NCI-H2107 treated with DMSO at 0.1 percent for 48 hours (cell line): Measurements from ENCODE around the gene ELF3.
"Not testable (repeated sequence)": the region's sequence is repeated elsewhere in the genome, so short reads cannot be mapped to it uniquely, and the experiment has no call there.

ENCODE experiments used
- DNase-seq: peaks from one replicate; lab custom pipeline; 2025; ENCODE audit not compliant: unreplicated experiment; lab: John Stamatoyannopoulos, UW

Gene ELF3

DNA sequence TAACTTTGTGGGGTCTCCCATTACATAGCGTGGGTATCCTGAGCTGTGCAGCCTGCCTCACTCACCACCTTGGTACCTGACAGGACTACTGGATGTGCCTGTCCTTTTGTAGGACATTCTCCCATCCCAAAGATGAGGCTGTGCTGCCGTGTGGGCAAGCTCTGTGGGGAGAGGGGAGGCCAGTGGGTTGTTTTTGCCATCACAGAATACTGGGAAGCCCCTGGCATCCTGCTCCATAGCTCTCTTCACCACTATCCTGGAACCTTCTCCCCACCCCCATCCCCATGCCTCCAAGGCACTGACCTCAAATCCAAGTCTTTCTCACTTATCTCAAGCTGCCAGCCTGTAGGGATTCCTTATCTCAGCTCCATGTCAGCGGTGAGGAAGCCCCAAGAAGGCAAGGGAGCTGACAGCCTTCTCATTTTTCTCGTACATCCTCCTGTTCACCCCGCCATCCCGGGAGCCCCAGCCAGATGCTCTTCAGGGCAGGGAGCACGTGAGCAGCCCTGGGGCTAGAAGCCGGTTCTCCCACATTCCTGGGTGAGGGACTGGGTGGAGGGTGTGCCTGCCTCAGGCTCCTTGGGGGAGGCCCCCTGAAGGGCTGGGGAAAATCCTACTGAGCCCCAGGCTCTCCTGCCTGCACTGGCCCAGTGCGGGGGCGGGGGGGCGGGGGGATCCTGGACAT is 2.4 kb upstream of the ELF3 start:
- peak; percentile 51 for DNase-seq

DNA sequence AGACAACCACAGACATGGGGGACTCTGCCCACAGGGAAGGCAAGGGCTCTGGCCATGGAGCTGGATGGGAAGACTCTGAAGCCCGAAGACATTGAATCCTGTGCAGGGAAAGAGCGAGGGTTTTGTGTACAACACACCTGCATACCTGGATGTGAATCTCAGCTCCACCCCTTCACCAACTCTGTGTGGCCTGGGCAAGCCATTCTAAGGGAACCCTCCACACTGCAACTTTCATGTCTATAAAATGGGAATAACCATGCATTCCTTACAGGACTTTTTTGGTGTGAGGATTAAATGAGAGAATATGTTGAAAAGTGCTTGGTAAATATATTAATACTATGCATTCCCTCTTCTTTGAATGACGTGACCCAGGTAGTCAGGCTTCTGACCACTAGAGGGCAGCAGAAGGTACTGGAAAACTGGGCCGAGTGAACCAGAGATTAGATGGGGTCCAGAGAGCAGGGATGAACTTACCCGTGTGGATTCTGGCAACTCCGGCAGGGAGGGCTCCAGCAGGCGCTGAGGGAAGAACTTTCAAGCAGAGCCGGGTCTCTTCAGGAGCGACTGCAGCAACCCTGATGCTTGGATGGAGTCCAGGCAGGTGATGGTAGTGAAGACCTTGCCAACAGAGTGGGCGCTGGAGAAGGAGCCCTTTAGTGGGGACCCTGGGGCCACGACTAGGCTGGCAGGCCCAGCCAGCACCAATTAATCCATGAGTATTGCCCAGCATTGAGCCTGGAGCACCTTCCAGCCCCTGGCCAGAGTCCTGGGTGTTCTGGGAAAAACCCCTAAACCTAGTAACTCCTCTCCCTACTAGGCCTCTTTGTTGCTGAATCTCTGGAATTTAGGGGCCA is 834 bp upstream of the ELF3 start:
- DNase-seq = peak; percentile 95

DNA sequence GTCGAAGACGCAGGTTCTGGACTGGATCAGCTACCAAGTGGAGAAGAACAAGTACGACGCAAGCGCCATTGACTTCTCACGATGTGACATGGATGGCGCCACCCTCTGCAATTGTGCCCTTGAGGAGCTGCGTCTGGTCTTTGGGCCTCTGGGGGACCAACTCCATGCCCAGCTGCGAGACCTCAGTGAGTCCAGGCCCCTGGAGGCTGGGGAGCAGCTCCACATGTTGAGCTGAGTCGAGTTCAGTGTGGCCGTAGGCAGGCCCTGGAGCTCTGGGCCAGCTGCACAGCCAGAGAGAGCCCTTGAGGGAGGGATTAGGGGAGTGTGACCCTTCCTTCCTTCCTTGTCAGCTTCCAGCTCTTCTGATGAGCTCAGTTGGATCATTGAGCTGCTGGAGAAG is 1.6 kb downstream of the ELF3 start:
- DNase-seq = no peak

DNA sequence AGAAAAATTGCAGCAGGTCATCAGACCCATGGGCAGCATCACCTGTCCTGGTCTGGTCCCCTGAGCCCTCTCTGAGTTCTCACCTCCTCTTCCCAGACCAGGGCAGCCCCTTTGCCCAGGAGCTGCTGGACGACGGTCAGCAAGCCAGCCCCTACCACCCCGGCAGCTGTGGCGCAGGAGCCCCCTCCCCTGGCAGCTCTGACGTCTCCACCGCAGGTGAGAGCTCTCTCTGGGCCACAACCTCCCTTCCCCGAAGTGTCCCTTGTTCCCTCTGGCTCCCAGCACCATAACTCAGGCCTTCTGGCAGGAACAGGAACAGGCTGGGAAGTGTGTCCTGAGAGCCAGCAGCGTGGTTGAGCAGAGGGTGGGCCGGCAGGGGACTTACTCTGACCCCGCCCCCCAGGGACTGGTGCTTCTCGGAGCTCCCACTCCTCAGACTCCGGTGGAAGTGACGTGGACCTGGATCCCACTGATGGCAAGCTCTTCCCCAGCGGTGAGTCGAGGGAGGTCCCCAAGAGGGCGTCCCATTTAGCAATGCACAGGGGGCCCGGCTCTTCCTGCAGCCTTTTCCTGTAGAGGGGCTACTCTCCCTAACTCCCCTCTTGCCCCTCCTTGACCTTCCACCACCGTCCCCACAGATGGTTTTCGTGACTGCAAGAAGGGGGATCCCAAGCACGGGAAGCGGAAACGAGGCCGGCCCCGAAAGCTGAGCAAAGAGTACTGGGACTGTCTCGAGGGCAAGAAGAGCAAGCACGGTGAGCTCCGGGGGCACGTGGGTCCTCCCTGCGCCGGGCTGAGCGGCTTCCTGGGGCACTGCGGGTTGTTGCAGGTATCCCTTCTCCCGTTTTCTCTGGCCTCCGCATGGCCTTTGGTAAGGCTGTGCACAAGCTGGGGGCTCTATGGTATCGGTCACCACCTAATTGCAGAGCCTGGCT is 2.4 kb downstream of the ELF3 start:
- no peak for DNase-seq

DNA sequence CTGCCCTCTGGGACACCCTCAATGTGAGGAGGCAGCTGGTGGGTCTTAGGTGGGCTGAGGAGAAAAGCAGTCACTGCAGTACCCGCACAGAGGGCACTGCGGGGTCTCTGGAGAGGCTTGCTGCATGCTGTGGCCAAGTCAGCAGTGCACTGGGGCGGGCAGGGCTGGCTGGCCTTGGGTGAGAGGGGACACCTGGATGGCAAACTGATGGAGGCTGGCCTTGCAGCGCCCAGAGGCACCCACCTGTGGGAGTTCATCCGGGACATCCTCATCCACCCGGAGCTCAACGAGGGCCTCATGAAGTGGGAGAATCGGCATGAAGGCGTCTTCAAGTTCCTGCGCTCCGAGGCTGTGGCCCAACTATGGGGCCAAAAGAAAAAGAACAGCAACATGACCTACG is 3.2 kb downstream of the ELF3 start:
- no peak for DNase-seq

DNA sequence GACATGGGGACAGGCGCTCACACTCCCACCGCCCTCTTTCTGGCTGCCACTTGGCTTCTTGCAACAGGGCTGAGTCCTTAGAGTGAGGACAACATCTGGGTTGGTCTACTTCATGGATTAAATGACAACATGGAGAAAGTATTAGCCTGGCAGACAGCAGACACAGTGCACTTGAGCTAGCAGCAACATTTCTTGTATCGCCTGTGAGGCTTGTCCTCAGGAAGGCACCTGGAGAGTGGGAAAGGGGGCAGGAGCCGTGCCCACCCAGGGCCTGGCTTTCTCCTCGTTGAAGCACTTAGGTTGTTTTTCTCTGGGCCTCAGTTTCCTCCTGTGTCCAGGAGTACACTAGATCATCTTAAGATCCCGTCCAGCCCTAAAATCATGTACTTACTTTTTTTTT is 3.7 kb downstream of the ELF3 start:
- DNase-seq = no peak

DNA sequence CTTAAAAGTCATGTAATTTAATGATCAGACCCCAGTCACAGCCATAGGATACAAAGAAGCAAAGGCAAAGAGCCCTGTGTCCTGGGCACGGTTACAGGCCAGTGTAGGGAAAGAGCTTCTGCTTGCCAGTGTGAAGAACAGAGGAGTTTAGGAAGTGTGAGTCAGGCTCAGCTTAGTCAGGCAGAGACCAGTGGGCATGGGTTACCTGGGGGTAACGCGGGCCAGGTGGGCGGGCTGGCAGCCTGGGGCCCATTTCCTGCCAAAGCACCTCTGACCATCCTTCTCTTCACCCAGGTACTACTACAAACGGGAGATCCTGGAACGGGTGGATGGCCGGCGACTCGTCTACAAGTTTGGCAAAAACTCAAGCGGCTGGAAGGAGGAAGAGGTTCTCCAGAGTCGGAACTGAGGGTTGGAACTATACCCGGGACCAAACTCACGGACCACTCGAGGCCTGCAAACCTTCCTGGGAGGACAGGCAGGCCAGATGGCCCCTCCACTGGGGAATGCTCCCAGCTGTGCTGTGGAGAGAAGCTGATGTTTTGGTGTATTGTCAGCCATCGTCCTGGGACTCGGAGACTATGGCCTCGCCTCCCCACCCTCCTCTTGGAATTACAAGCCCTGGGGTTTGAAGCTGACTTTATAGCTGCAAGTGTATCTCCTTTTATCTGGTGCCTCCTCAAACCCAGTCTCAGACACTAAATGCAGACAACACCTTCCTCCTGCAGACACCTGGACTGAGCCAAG is 4.7 kb downstream of the ELF3 start:
- no peak for DNase-seq

DNA sequence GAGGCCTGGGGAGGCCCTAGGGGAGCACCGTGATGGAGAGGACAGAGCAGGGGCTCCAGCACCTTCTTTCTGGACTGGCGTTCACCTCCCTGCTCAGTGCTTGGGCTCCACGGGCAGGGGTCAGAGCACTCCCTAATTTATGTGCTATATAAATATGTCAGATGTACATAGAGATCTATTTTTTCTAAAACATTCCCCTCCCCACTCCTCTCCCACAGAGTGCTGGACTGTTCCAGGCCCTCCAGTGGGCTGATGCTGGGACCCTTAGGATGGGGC is 5.2 kb downstream of the ELF3 start:
- DNase-seq = no peak

DNA sequence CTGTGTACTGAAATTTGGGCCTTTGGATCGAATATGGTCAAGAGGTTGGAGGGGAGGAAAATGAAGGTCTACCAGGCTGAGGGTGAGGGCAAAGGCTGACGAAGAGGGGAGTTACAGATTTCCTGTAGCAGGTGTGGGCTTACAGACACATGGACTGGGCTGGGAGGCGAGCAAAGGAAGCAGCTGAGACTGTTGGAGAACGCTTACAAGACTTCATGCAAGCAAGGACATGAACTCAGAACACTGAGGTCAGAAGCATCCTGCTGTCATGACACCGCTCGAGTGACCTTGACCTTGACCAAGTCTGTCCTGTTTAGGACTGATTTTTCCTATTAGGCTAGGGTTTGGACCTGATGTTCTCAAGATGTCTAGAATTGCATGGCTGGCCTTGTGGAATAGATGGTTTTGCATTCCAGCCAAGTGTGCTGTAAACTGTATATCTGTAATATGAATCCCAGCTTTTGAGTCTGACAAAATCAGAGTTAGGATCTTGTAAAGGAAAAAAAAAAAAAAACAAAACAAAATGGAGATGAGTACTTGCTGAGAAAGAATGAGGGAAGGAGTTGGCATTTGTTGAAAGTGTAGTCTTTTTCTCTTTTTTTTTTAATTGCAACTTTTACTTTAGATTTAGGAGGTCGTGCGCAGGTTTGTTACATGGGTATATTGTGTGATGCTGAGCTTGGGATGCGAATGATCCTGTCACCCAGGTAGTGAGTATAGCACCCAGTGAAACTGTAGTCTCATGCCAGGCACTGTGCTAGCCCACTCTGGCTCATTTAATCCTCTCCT is 5.8 kb downstream of the ELF3 start:
- no peak for DNase-seq

DNA sequence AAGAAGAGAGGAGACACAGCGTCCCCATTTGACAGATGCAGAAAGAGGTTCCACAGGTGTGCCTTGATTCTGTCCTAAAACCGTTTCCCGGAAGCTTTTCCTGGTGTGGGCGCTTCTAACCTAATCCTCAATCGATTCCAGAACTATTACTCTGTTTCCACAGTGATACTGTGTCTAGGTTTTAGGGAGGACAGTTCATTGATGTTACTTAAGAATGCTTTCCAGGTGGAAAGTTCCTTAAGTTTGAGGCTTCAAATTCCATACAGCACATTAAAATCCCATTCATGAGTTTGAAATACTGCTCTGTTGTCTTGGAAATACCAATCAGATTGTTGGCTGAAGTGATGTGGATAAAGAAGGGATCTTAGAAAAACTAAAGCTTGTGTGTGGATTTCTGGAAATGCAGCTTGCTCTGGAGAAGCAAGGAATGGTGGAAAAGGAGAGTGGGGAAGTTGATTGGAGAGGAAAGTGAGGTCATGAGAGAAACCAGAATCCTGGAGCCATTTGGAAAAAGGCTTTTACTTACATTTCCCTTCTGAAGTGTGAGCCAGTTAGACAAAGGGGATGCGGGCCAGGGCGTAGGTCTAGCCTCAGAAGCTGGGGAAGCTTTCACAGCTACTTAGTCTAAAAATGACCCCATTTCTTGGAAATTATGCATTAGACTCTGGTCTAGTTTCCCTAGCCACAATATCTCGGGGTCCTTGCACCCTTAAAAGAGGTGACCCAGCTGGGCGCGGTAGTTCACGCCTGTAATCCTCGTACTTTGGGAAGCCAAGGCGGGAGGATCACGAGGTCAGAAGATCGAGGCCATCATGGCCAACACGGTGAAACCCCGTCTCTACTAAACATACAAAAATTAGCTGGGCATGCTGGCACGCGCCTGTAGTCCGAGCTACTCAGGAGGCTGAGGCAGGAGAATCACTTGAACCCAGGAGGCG is 6.7 kb downstream of the ELF3 start:
- no peak for DNase-seq

DNA sequence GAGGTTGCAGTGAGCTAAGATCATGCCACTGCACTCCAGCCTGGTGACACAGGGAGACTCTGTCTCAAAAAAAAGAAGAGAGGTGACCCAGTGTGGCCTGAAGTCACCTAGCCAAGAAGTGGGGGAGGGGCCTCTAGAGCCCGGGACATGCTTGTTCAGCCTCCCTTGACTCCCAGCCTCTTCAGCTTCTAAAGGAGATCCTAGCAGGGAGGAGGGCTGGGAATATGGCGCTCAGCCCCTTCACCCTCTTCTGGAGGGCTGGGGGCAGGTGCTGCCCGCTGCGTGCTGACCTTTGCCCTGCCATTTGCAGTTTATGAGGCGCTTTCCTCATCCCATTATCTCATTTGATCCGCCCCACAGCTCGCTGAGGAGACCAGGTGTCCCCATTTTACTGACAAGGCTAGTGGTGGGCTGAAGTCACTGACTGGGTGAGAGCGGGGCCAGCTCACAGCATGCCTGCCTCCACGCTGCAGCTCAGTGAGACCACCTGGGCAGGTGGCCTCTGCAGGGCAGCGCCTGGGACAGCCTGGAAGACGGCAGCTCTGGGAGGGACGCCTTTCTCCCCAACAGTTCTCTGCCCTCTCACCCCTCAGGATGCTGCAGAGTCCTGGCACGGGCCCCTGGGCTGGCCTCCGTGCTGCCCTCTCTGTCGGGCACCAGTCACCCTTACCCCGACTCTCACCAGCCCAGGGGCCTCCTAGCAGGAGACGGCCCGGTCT is 7.5 kb downstream of the ELF3 start:
- DNase-seq = peak; percentile 55

DNA sequence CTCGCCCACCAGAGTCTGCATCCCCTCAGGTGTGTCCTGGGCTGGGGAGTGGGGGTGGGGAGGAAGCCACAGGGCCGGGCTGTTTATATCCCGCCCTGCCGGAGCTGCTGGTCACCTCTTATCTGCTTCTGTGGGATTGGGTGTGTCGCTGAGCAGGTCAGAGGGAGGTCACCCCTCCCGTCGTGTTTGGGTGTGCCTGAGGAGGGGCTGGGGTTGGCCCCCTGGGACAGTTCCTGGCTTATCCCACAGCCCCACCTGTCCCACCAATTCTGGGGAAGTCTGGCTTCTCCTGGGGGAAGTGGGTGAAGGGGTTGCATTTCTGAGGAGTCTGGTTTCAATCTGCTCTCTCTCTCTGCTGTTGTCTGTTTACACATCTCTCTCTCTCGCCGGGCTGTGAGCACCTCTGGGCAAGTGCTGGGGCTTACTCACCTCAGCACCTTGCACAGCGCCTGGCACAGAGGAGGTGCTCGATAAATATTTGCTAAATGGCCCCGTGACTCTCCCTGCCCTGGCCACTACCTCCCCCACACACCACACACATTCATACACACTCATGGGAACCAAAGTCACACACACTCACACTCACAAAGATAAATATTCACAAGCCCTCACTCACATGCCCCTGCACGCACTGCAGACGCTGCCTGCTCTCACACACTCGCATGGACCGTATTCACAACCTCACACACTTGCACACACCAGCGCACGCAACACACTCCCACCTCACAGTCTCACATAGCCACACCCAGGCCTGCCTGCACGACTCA is 8.3 kb downstream of the ELF3 start:
- DNase-seq = peak; percentile 91

DNA sequence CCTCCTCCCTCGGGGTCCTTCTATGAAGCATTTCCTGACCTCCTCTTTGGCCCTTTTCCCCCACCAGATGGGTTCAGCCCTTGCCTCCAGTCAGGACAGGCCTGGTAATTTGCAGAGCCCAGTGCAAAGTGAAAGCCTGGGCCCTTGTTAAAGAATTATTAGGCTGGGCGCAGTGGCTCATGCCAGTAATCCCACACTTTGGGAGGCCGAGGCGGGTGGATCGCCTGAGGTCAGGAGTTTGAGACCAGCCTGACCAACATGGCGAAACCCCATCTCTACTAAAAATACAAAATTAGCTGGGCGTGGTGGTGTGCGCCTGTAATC is 8.8 kb downstream of the ELF3 start:
- not testable (repeated sequence) for DNase-seq

DNA sequence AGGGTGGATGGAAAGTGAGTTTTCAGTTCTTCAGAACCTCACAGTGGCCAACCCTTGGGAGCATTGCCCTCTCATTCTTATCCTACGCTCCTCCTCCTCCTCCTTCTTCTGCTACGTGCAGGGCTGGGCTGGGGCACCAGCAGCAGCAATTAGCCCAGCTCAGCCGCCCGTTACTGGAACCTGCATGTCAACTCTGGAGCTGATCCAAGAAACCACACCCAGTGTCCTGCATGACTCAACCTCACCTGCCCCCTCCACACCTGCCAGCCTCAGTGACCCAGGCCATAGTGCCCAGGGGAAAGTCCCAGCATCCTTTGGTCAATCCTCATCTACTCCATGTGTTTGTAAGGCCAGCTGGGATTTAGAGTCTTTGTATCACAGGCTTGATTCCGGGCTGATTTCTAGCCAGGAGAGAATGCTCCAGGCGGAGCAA is 12.6 kb downstream of the ELF3 start:
- peak; percentile 78 for DNase-seq

DNA sequence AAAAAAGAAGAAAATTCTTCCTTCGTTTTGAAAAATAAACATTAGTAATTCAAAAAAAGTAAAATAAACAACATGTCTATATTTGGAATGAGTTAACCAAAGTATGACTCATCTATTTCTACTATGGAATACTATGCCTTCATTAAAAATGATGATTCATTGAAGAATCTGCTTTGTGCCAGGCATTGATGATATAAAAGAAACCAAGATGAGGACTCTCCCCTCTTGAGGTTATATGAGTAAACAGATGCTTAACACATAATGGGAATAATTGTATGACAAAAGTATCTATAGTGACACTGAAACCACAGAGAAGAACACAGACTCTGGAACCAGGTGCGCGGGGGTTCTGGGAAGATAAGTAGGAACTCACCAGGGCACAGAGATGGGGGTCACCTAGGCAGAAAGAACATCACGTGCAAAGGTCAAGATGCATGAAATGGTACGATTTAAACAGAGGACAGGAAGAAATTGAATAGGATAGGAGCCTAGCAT is 18.8 kb downstream of the ELF3 start:
- DNase-seq = peak; percentile 96

DNA sequence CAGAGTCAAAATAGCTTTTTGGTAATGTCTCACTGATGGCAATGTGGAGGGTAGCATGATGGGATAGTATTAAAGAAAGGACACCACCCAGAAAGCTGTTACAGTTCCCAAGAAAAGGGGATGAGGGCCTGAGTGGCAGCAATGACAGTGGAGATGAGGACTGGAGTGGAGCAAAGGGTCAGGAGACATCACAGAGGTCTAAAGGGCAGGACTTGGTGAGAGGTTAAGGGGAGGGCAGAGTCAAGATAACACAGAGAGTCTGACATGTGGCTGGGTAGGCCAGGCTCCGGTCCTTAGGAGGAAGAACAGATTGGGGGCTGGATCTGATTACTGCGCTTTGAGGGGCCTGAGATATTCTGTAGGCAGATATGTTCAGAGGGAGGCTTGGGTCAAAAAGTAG is 19.3 kb downstream of the ELF3 start:
- DNase-seq = no peak

DNA sequence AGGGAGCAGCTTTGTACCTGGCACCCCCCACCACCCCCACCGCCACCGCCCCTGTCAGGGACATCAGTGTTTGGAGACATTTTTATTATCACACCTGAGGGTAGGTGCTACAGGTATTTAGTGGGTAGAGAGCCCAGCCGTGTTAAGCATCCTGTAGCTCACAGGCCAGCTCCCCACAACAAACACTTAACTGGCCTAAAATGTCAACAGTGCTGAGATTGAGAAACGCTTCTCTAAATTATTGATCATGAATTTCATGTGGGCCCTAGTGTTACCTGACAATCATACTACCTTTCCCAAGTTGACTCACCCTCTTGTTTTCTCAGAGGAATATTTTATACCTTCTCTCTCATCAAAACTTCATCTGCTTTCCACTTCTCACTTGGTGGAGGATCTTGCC is 21.4 kb downstream of the ELF3 start:
- DNase-seq = no peak
